Subcutaneous abdominal adipose tissue (tissue), 5 donors: ENCODE data around the gene ENKD1.

Experiments
- H3K27ac ChIP-seq: one replicate; pipeline ENCODE4 v1.7.0; 2013; ENCODE audit warnings: low read depth, mild to moderate bottlenecking, inconsistent platforms, low read length, moderate library complexity
- H3K27me3 ChIP-seq, 5 donors: one replicate each; pipeline ENCODE4 v1.7.0; 2013; ENCODE audit warnings: low read length in 5 of 5, inconsistent platforms in 1 of 5; ENCODE audit not compliant: control insufficient read depth in 5 of 5, insufficient read depth in 4 of 5
- H3K36me3 ChIP-seq, 5 donors: one replicate each; pipeline ENCODE4 v1.7.0; 2013; ENCODE audit warnings: low read length in 5 of 5; ENCODE audit not compliant: control insufficient read depth in 5 of 5, insufficient read depth in 5 of 5
- H3K4me1 ChIP-seq, 5 donors: one replicate each; pipeline ENCODE4 v1.7.0; 2013; ENCODE audit warnings: low read length in 5 of 5, mild to moderate bottlenecking in 3 of 5, moderate library complexity in 1 of 5; ENCODE audit not compliant: control insufficient read depth in 5 of 5, insufficient read depth in 5 of 5
- H3K4me3 ChIP-seq, 5 donors: one replicate each; pipeline ENCODE4 v1.7.0; 2013; ENCODE audit warnings: low read length in 5 of 5, low read depth in 1 of 5
- H3K9ac ChIP-seq, 5 donors: one replicate each; pipeline ENCODE4 v1.7.0; 2013; ENCODE audit warnings: low read length in 5 of 5, mild to moderate bottlenecking in 4 of 5, moderate library complexity in 3 of 5
- H3K9me3 ChIP-seq, 5 donors: one replicate each; pipeline ENCODE4 v1.7.0; 2013; ENCODE audit warnings: low read length in 5 of 5; ENCODE audit not compliant: control insufficient read depth in 5 of 5
- donor health status: healthy.
- donor health status: healthy.
- donor health status: healthy.
- donor health status: healthy.
- donor health status: healthy.

ENKD1 gene

GRCh38 chr16:67659675-67660563 lies 6.6 kb downstream of the ENKD1 start, which contains the start of gene ACD:
ACD (minus strand) TSS chr16:67660260; CDS start chr16:67660220, 40 bp downstream.
- Histone ChIP-seq H3K9me3 (no peaks in the 10 kb centered on the region), H3K9ac (peak within 1 kb of the TSS in 4 of 5 donors; percentile 70 to 88 (median 79)), H3K27me3 (peaks cover under 1 to 12% (median 6%) of the 10 kb centered on the region in 5 donors), H3K27ac (peak within 1 kb of the TSS; percentile 81), H3K4me3 (peak within 1 kb of the TSS; percentile 80 to 97 (median 93)), H3K4me1 (peaks cover 0 to 29% (median 24%) of the 10 kb centered on the region in 5 donors), H3K36me3 (peaks cover 0 to 43% (median 21%) of the 10 kb centered on the region in 5 donors)

- peaks cover 0 to 29% (median 24%) of the 10 kb centered on the region in 5 donors for H3K4me1 ChIP-seq
- H3K4me3 ChIP-seq, result peak overlapping the region; percentile 33 to 97 (median 93)
- H3K9ac ChIP-seq, result peak overlapping the region in 4 of 5 donors; percentile 61 to 88 (median 78)
- peaks cover 9 to 20% (median 15%) of the 10 kb centered on the region in 5 donors for H3K27me3 ChIP-seq
- no peak overlapping the region for H3K27ac ChIP-seq
- H3K36me3 ChIP-seq, result peaks cover 0 to 40% (median 21%) of the 10 kb centered on the region in 5 donors
- H3K9me3 ChIP-seq, result no peaks in the 10 kb centered on the region
These were observed 7.5 kb downstream of the ENKD1 start for GRCh38 chr16:67658849-67659674.

- Histone ChIP-seq H3K9ac (no peak overlapping the region), H3K4me1 (peaks cover 0 to 35% (median 31%) of the 10 kb centered on the region in 5 donors), H3K27ac (no peak overlapping the region), H3K27me3 (peaks cover 13 to 29% (median 17%) of the 10 kb centered on the region in 5 donors), H3K36me3 (peaks cover 0 to 30% (median 19%) of the 10 kb centered on the region in 5 donors), H3K4me3 (no peak overlapping the region), H3K9me3 (no peaks in the 10 kb centered on the region)
These were observed 8.6 kb downstream of the ENKD1 start for GRCh38 chr16:67657751-67658518.

GRCh38 chr16:67657017-67657608 lies 9.4 kb downstream of the ENKD1 start:
- H3K4me3 ChIP-seq, result no peak overlapping the region
- no peak overlapping the region for H3K27ac ChIP-seq
- H3K9me3 ChIP-seq, result no peaks in the 10 kb centered on the region
- H3K4me1 ChIP-seq, result peaks cover 0 to 38% (median 31%) of the 10 kb centered on the region in 5 donors
- H3K9ac ChIP-seq, result no peak overlapping the region
- peaks cover 17 to 33% (median 19%) of the 10 kb centered on the region in 5 donors for H3K27me3 ChIP-seq
- H3K36me3 ChIP-seq, result peaks cover 0 to 24% (median 14%) of the 10 kb centered on the region in 5 donors

- H3K9me3 ChIP-seq, result no peaks in the 10 kb centered on the region
- no peak overlapping the region for H3K27ac ChIP-seq
- peaks cover 0 to 36% (median 30%) of the 10 kb centered on the region in 5 donors for H3K4me1 ChIP-seq
- no peak overlapping the region for H3K4me3 ChIP-seq
- H3K9ac ChIP-seq, result no peak overlapping the region
- H3K27me3 ChIP-seq, result peaks cover 23 to 39% (median 25%) of the 10 kb centered on the region in 5 donors
- H3K36me3 ChIP-seq, result peaks cover 0 to 24% (median 14%) of the 10 kb centered on the region in 5 donors
These were observed 10.1 kb downstream of the ENKD1 start for GRCh38 chr16:67656344-67657016.

- no peak overlapping the region for H3K4me3 ChIP-seq
- H3K9me3 ChIP-seq, result no peaks in the 10 kb centered on the region
- no peak overlapping the region for H3K9ac ChIP-seq
- H3K27ac ChIP-seq, result no peak overlapping the region
- H3K36me3 ChIP-seq, result peaks cover 0 to 24% (median 14%) of the 10 kb centered on the region in 5 donors
- peaks cover 28 to 44% (median 33%) of the 10 kb centered on the region in 5 donors for H3K27me3 ChIP-seq
- peaks cover 0 to 25% (median 24%) of the 10 kb centered on the region in 5 donors for H3K4me1 ChIP-seq
These were observed 11.2 kb downstream of the ENKD1 start for GRCh38 chr16:67655363-67655762.

GRCh38 chr16:67654403-67654911 lies 12.1 kb downstream of the ENKD1 start:
- H3K27me3 ChIP-seq, result peaks cover 28 to 51% (median 41%) of the 10 kb centered on the region in 5 donors
- no peak overlapping the region for H3K4me3 ChIP-seq
- H3K9me3 ChIP-seq, result no peaks in the 10 kb centered on the region
- peaks cover 0 to 24% (median 14%) of the 10 kb centered on the region in 5 donors for H3K36me3 ChIP-seq
- no peak overlapping the region for H3K9ac ChIP-seq
- peaks cover 2 to 25% (median 23%) of the 10 kb centered on the region in 5 donors for H3K4me1 ChIP-seq
- no peak overlapping the region for H3K27ac ChIP-seq

GRCh38 chr16:67653789-67654402 lies 12.7 kb downstream of the ENKD1 start:
- peak overlapping the region in 1 of 5 donors; percentile 38 for H3K4me3 ChIP-seq

More at GRCh38 chr16:67653789-67654402, 12.7 kb downstream of the ENKD1 start:
- Histone ChIP-seq H3K9me3 (no peaks in the 10 kb centered on the region), H3K27me3 (peaks cover 29 to 57% (median 43%) of the 10 kb centered on the region in 5 donors), H3K4me1 (peaks cover 4 to 23% (median 20%) of the 10 kb centered on the region in 5 donors), H3K27ac (no peak overlapping the region), H3K9ac (no peak overlapping the region), H3K36me3 (peaks cover 0 to 23% (median 14%) of the 10 kb centered on the region in 5 donors)
